ENCODE measurements around the gene CBR3.
"Not testable (repeated sequence)": the region's sequence is repeated elsewhere in the genome, so short reads cannot be mapped to it uniquely, and the experiment has no call there.

- TF ChIP-seq POLR2AphosphoS5 (IDR thresholded peaks at IDR 0.05; ENCODE audit: borderline replicate concordance, low read depth, low read length); EZH2 (IDR thresholded peaks at IDR 0.05); FOXP2 (optimal IDR thresholded peaks at IDR 0.05; ENCODE audit: control extremely low read depth, extremely low read length, insufficient read depth): not testable (repeated sequence)
Observed at GRCh38 chr21:36130414-36130762, 4.5 kb upstream of the CBR3 start.
